Endothelial cell of umbilical vein (primary cell): ENCODE data around the gene DMPK.

Experiments
- EZH2 ChIP-seq: IDR thresholded peaks from 2 replicates; pipeline ENCODE4 v1.6.1; 2012; ENCODE audit warnings: borderline replicate concordance, low read depth, mild to moderate bottlenecking, moderate library complexity, low read length, inconsistent platforms; ENCODE audit not compliant: severe bottlenecking
- FOS ChIP-seq: IDR thresholded peaks from 2 replicates; pipeline ENCODE4 v1.6.1; 2011; ENCODE audit warnings: mild to moderate bottlenecking, low read length, moderate library complexity, borderline replicate concordance; ENCODE audit not compliant: insufficient read depth
- JUN ChIP-seq: IDR thresholded peaks from 2 replicates; pipeline ENCODE4 v1.6.1; 2011; ENCODE audit warnings: borderline replicate concordance, low read depth; ENCODE audit not compliant: insufficient read length, insufficient read depth
- MAX ChIP-seq: IDR thresholded peaks from 2 replicates; pipeline ENCODE4 v1.6.1; 2011; ENCODE audit not compliant: insufficient read depth, insufficient read length
- MYC ChIP-seq: IDR thresholded peaks from one replicate; pipeline ENCODE4 v1.6.1; 2011; ENCODE audit warnings: mild to moderate bottlenecking, low read depth, low read length
- POLR2A ChIP-seq: IDR thresholded peaks from 2 replicates; pipeline ENCODE4 v1.6.1; 2012; ENCODE audit warnings: low read depth, mild to moderate bottlenecking, control low read depth, low read length
- POLR2AphosphoS5 ChIP-seq: IDR thresholded peaks from 2 replicates; pipeline ENCODE4 v1.6.1; 2012; ENCODE audit warnings: low read depth, mild to moderate bottlenecking, control low read depth, low read length, moderate library complexity; ENCODE audit not compliant: insufficient read depth
- TF ChIP-seq, protein P1 (sequence below), 2 donors: IDR thresholded peaks; 1 replicate in 1 of 2; 2 replicates in 1 of 2; pipeline ENCODE4 v1.5.1; 2011; ENCODE audit warnings: low read length in 2 of 2, mild to moderate bottlenecking in 2 of 2, moderate library complexity in 2 of 2, control low read depth in 1 of 2, inconsistent platforms in 1 of 2, low read depth in 1 of 2; ENCODE audit not compliant: insufficient read depth in 1 of 2; ENCODE audit errors: extremely low read depth in 1 of 2

DNA sequence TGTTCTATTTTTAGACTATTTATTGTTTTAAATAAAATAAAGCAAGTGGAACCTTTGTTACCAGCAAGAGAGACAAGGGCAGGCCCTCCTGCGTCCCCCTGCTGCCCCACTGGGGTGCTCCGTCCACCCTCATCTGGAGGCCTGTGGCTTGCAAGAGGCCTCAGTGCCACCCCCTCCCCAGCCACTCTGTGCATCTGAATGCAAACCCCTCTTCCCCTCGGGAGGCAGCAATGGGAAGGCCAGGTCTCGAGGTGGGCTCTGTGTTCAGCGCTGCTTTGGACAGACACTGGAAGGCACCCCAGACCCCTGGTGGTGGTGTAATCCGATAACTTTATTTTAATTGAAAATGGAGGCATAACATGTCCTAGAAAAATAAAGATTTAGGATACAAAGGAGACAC is 17.8 kb downstream of the DMPK start:
- TF ChIP-seq POLR2AphosphoS5 (no peak), EZH2 (no peak), POLR2A (no peak), MYC (no peak), MAX (no peak), JUN (no peak), FOS (no peak)
- TF ChIP-seq, protein P1, sequence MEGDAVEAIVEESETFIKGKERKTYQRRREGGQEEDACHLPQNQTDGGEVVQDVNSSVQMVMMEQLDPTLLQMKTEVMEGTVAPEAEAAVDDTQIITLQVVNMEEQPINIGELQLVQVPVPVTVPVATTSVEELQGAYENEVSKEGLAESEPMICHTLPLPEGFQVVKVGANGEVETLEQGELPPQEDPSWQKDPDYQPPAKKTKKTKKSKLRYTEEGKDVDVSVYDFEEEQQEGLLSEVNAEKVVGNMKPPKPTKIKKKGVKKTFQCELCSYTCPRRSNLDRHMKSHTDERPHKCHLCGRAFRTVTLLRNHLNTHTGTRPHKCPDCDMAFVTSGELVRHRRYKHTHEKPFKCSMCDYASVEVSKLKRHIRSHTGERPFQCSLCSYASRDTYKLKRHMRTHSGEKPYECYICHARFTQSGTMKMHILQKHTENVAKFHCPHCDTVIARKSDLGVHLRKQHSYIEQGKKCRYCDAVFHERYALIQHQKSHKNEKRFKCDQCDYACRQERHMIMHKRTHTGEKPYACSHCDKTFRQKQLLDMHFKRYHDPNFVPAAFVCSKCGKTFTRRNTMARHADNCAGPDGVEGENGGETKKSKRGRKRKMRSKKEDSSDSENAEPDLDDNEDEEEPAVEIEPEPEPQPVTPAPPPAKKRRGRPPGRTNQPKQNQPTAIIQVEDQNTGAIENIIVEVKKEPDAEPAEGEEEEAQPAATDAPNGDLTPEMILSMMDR (IDR thresholded peaks at IDR 0.05; ENCODE audit: extremely low read depth in 1 of 2, insufficient read depth in 1 of 2, low read depth in 1 of 2, low read length in 2 of 2): no peak
